Measurements from ENCODE around the gene ACVRL1. TPM values are rescaled to one million over a fixed set of nuclear protein-coding genes. Genes with fewer than 3 reads are reported as not detected.

Gene ACVRL1
- total RNA-seq, 2 donors from 2014 or later: not detected

GRCh38 chr12:51910691-51911090, 3.4 kb downstream of the ACVRL1 start:
- Mint-ChIP-seq H3K9me3 (no peaks in the 10 kb centered on the region), H3K4me1 (ENCODE audit: low read depth in 2 of 2) (peaks cover 0 to 2% of the 10 kb centered on the region in 2 donors), H3K27ac (no peak overlapping the region), H3K27me3 (peaks cover 19 to 31% of the 10 kb centered on the region in 2 donors), H3K36me3 (no peaks in the 10 kb centered on the region), H3K4me3 (no peak overlapping the region)
- ATAC-seq (peak in 1 of 2 donors; percentile 21), DNase-seq (ENCODE audit: low spot score) (no peak)

- no peaks in the 10 kb centered on the region for H3K36me3 Mint-ChIP-seq
- H3K9me3 Mint-ChIP-seq: no peaks in the 10 kb centered on the region
- DNase-seq (ENCODE audit: low spot score) (no peak), ATAC-seq (no peak)
- H3K27ac Mint-ChIP-seq: no peak overlapping the region
- H3K4me1 Mint-ChIP-seq (ENCODE audit: low read depth in 2 of 2): no peaks in the 10 kb centered on the region
- H3K4me3 Mint-ChIP-seq: no peak overlapping the region
- H3K27me3 Mint-ChIP-seq: peaks cover 16 to 25% of the 10 kb centered on the region in 2 donors
These were observed 4.0 kb downstream of the ACVRL1 start for GRCh38 chr12:51911307-51911706.

GRCh38 chr12:51911788-51912711, 4.7 kb downstream of the ACVRL1 start:
- no peaks in the 10 kb centered on the region for H3K9me3 Mint-ChIP-seq
- no peak overlapping the region for H3K27ac Mint-ChIP-seq
- no peak for ATAC-seq
- H3K36me3 Mint-ChIP-seq: no peaks in the 10 kb centered on the region
- DNase-seq (ENCODE audit: low spot score): no peak
- H3K4me1 Mint-ChIP-seq (ENCODE audit: low read depth in 2 of 2): no peaks in the 10 kb centered on the region
- peaks cover 13 to 24% of the 10 kb centered on the region in 2 donors for H3K27me3 Mint-ChIP-seq
- no peak overlapping the region for H3K4me3 Mint-ChIP-seq

GRCh38 chr12:51913071-51914033, 6.0 kb downstream of the ACVRL1 start:
- Mint-ChIP-seq H3K36me3 (no peaks in the 10 kb centered on the region), H3K27me3 (peaks cover 7 to 18% of the 10 kb centered on the region in 2 donors), H3K4me3 (no peak overlapping the region), H3K4me1 (ENCODE audit: low read depth in 2 of 2) (no peaks in the 10 kb centered on the region), H3K27ac (no peak overlapping the region), H3K9me3 (no peaks in the 10 kb centered on the region)
- DNase-seq (ENCODE audit: low spot score): no peak
- no peak for ATAC-seq

- H3K9me3 Mint-ChIP-seq: no peaks in the 10 kb centered on the region
- H3K4me1 Mint-ChIP-seq (ENCODE audit: low read depth in 2 of 2): no peaks in the 10 kb centered on the region
- peaks cover 3 to 9% of the 10 kb centered on the region in 2 donors for H3K27me3 Mint-ChIP-seq
- no peak for ATAC-seq
- no peak for DNase-seq (ENCODE audit: low spot score)
- no peak overlapping the region for H3K4me3 Mint-ChIP-seq
- no peaks in the 10 kb centered on the region for H3K36me3 Mint-ChIP-seq
- H3K27ac Mint-ChIP-seq: no peak overlapping the region
These were observed 7.0 kb downstream of the ACVRL1 start for GRCh38 chr12:51914034-51914923.

- H3K27ac Mint-ChIP-seq: no peak overlapping the region
- H3K4me3 Mint-ChIP-seq: no peak overlapping the region
- H3K36me3 Mint-ChIP-seq: no peaks in the 10 kb centered on the region
- peaks cover under 1 to 3% of the 10 kb centered on the region in 2 donors for H3K27me3 Mint-ChIP-seq
- H3K9me3 Mint-ChIP-seq: no peaks in the 10 kb centered on the region
- H3K4me1 Mint-ChIP-seq (ENCODE audit: low read depth in 2 of 2): no peaks in the 10 kb centered on the region
- ATAC-seq: no peak
- DNase-seq (ENCODE audit: low spot score): no peak
These were observed 7.8 kb downstream of the ACVRL1 start for GRCh38 chr12:51915003-51915625.

- Mint-ChIP-seq H3K27ac (no peak overlapping the region), H3K4me3 (no peak overlapping the region), H3K27me3 (peaks cover 0 to 3% of the 10 kb centered on the region in 2 donors), H3K9me3 (no peaks in the 10 kb centered on the region), H3K4me1 (ENCODE audit: low read depth in 2 of 2) (no peaks in the 10 kb centered on the region), H3K36me3 (no peaks in the 10 kb centered on the region)
- no peak for ATAC-seq
- no peak for DNase-seq (ENCODE audit: low spot score)
These were observed 8.6 kb downstream of the ACVRL1 start for GRCh38 chr12:51915951-51916350.

GRCh38 chr12:51917041-51917590, 9.8 kb downstream of the ACVRL1 start:
- H3K4me1 Mint-ChIP-seq (ENCODE audit: low read depth in 2 of 2): no peaks in the 10 kb centered on the region
- ATAC-seq (no peak), DNase-seq (ENCODE audit: low spot score) (no peak)
- H3K27me3 Mint-ChIP-seq: peaks cover 0 to 3% of the 10 kb centered on the region in 2 donors
- H3K4me3 Mint-ChIP-seq: no peak overlapping the region
- no peak overlapping the region for H3K27ac Mint-ChIP-seq
- no peaks in the 10 kb centered on the region for H3K36me3 Mint-ChIP-seq
- H3K9me3 Mint-ChIP-seq: no peaks in the 10 kb centered on the region

GRCh38 chr12:51917746-51918453, 10.6 kb downstream of the ACVRL1 start:
- Mint-ChIP-seq H3K9me3 (no peaks in the 10 kb centered on the region), H3K27me3 (no peaks in the 10 kb centered on the region), H3K27ac (no peak overlapping the region), H3K4me1 (ENCODE audit: low read depth in 2 of 2) (peaks cover 0 to 5% of the 10 kb centered on the region in 2 donors), H3K36me3 (no peaks in the 10 kb centered on the region), H3K4me3 (no peak overlapping the region)
- DNase-seq (ENCODE audit: low spot score) (no peak), ATAC-seq (no peak)

- Mint-ChIP-seq H3K4me1 (ENCODE audit: low read depth in 2 of 2) (peaks cover 16 to 21% of the 10 kb centered on the region in 2 donors), H3K4me3 (no peak overlapping the region), H3K36me3 (no peaks in the 10 kb centered on the region), H3K27ac (no peak overlapping the region), H3K27me3 (no peaks in the 10 kb centered on the region), H3K9me3 (no peaks in the 10 kb centered on the region)
- no peak for DNase-seq (ENCODE audit: low spot score)
- ATAC-seq: no peak
These were observed 12.7 kb downstream of the ACVRL1 start for GRCh38 chr12:51920046-51920445.

GRCh38 chr12:51921017-51921725, 13.9 kb downstream of the ACVRL1 start:
- DNase-seq (ENCODE audit: low spot score) (no peak), ATAC-seq (no peak)
- Mint-ChIP-seq H3K36me3 (no peaks in the 10 kb centered on the region), H3K4me1 (ENCODE audit: low read depth in 2 of 2) (peaks cover 21 to 30% of the 10 kb centered on the region in 2 donors), H3K4me3 (no peak overlapping the region), H3K9me3 (no peaks in the 10 kb centered on the region), H3K27ac (no peak overlapping the region), H3K27me3 (no peaks in the 10 kb centered on the region)
